Effector CD8-positive, alpha-beta T cell (primary cell): ENCODE measurements around the gene SGTA.
"Not testable (repeated sequence)": the region's sequence is repeated elsewhere in the genome, so short reads cannot be mapped to it uniquely, and the experiment has no call there.

ENCODE experiments used
- DNase-seq: peaks from one replicate; lab custom pipeline; 2025; lab: John Stamatoyannopoulos, UW

The SGTA gene

GRCh38 chr19:2726904-2727639 lies 56.0 kb downstream of the SGTA start:
- no peak for DNase-seq

GRCh38 chr19:2726160-2726855 lies 56.8 kb downstream of the SGTA start:
- DNase-seq, result no peak

- no peak for DNase-seq
These were observed 58.9 kb downstream of the SGTA start for GRCh38 chr19:2724148-2724557.

GRCh38 chr19:2723747-2724146 lies 59.3 kb downstream of the SGTA start:
- DNase-seq, result no peak

GRCh38 chr19:2723345-2723715 lies 59.7 kb downstream of the SGTA start:
- no peak for DNase-seq

- no peak for DNase-seq
These were observed 60.3 kb downstream of the SGTA start for GRCh38 chr19:2722541-2723344.

GRCh38 chr19:2721570-2722540 lies 61.2 kb downstream of the SGTA start:
- no peak for DNase-seq

GRCh38 chr19:2720777-2721569 lies 62.1 kb downstream of the SGTA start, which contains the start of gene DIRAS1:
TSS of gene DIRAS1 (minus strand) at chr19:2721372. CDS start at chr19:2717806, 3,566 bp downstream.
- no peak for DNase-seq

- no peak for DNase-seq
These were observed 62.9 kb downstream of the SGTA start for GRCh38 chr19:2719920-2720776.

GRCh38 chr19:2719232-2719735 lies 63.8 kb downstream of the SGTA start:
- DNase-seq, result no peak

GRCh38 chr19:2717638-2718541 lies 65.2 kb downstream of the SGTA start:
- no peak for DNase-seq

- no peak for DNase-seq
These were observed 66.1 kb downstream of the SGTA start for GRCh38 chr19:2716722-2717637.

GRCh38 chr19:2716275-2716650 lies 66.8 kb downstream of the SGTA start:
- no peak for DNase-seq

GRCh38 chr19:2715470-2716274 lies 67.4 kb downstream of the SGTA start:
- DNase-seq, result no peak

- DNase-seq, result no peak
These were observed 68.4 kb downstream of the SGTA start for GRCh38 chr19:2714531-2715269.

GRCh38 chr19:2714102-2714501 lies 69.0 kb downstream of the SGTA start:
- DNase-seq, result not testable (repeated sequence)
